ELF-1 (cell line): ENCODE data around the gene CHST11.

Experiments used
- DNase-seq: peaks from one replicate; pipeline ENCODE4 v3.0.0-alpha.2; 2016; ENCODE audit warnings: low read depth, low spot score

The CHST11 gene

DNA sequence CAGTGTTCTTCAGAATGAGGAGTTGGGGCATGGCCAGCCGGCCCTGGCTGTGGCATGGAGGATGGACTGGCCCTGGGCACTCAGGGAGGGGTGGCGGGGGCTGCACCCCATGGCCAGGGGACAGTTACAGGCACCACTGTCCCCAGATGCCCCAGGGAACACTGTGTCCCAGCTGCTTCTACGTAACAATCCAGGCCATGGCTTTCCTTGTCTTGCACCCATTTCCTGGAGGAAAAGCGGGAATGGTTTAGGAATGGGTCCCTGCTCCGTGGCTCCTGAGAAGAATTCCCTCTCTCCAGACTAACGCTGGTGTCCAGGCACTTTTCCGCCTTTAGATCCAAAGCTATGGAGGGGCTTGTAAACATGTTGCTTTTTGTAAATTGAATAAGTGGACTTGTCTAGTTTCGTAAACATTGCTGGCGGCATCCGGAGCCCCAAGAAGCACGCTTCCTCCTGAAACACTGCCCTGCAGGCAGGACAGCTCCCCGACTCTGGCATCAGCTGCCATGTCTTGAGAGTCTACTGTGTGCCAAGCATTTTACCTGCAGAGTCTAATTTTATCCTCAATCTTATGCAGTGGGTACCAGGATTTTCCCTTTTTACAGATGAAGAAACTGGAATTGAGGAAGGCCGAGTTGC lies 263.1 kb downstream of the CHST11 start:
- no peak for DNase-seq

DNA sequence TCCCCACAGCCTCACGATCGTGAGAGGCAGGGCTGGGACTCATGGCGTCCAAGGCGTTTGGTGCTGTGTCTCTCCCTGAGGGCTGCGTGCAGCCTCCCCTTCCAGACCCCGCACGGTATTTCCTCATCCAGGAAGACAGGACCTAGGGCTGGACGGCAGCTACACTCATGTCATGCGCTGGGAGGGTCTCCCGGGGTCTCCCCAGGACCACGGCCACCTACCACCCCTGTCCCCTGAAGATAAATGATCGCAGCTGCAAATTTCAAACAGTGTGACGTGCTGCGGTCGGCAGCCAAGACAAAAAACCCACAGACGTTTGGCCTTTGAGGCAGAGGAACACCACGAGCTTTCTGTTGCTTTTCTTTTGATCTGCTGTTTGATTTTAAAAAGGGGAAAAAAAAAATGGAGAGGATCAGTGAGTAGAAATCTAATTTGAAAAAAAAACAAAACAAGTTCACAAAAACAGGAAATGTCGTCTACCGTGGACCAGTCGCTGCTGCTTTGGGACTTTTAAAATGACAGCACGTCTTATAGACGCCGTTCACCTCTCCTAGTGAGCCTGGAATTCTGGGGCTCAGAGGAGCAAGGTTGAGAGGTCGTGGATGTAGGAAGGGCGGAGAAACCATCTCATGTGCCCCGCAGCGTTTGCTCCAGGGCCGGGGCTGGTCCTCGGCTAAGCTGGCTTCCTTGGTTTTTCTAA lies 263.7 kb downstream of the CHST11 start:
- DNase-seq, result no peak

DNA sequence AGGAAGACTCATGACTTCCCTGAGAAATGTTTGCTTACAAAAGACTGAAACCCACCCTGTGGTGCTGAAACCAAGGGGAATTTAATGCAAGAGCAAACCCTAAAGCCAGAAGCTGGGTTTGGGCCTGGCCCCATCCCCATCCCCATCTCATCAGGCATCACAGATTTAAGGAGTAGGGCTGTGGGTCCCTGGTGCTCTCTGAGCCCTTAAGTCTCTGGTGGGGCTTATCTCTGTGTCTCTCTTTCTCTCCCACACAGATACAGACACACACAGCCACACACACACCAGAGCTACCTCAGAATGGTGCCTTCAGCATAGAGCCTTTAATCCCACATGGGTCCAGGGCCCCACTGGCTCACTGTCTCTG lies 264.3 kb downstream of the CHST11 start:
- DNase-seq, result no peak

DNA sequence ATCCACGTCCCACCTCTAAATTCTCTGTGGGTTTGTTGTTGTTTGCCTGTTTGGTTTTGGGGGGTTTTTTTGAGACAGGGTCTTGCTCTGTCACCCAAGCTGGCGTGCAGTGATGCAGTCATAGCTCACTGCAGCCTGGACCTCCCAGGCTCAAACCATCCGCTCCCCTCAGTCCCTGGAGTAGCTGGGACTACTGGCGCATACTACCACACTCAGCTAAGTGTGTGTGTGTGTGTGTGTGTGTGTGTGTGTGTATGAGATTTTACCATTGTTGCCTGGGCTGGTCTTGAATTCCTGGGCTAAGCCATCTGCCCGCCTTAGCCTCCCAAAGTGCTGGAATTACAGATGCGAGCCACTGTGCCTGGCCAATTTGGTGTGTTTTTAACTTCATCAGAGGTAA lies 265.2 kb downstream of the CHST11 start:
- DNase-seq, result no peak

DNA sequence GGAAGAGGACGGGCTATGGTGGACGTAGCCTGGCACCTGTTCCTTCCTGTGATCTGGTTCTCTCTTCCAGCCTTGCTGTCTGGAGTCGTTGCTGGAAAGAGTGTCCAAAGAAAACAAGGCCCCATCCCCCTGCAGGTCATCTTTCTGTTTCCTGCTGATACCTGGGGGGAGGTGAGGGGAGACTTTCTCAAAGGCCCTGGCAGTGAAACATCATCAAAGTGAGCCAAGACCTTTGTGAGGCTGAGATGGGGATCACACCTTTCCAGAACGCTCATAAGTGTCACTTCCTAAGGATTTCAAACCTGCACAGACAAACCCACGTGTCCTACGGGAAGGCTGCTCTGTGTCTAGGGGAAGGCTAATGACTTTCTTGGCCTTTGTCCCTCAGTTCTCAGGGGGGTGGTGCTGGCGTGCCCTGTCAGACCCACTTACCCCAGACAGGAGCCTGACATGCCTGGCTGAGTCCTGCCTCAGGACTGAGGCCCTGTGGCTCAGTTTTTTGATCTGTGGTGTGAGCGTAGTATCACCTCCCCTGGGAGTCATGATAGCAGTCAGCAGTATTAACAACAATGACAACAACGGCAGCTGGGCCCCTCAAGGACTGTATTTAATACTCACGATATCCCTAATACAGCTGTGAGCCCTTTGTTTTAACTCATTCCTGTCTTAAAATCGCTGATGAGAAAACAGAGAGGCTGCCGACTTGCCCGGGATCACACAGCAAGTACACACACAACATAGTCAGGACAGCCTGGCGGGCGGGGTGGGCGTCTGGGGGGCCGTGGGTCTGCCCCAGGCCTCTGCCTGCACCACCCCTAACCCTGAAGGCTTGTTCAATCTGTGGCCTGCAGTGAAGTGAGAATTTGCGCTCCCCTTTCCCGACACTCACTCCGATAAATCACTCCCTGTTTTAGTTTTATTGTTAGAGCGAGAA lies 266.1 kb downstream of the CHST11 start:
- DNase-seq, result peak; percentile 45

DNA sequence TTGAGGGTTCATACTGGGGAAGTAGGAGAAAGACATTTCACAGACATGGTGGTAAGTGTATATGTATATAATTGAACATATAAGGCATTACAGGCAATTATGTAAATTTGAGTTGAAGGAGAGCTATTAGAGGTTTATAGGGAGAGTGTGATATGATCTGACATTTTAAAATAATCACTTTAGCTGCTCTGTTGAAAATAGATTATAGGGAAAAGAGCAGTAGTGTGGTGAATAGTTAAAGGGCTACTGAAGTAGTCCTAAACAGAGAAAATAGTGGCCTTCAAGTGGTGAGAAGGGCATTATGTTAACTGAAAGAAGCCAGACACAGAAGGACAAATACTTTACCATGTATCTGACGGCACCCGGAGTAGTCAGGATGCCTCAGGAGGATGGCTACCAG lies 267.1 kb downstream of the CHST11 start:
- DNase-seq, result no peak

DNA sequence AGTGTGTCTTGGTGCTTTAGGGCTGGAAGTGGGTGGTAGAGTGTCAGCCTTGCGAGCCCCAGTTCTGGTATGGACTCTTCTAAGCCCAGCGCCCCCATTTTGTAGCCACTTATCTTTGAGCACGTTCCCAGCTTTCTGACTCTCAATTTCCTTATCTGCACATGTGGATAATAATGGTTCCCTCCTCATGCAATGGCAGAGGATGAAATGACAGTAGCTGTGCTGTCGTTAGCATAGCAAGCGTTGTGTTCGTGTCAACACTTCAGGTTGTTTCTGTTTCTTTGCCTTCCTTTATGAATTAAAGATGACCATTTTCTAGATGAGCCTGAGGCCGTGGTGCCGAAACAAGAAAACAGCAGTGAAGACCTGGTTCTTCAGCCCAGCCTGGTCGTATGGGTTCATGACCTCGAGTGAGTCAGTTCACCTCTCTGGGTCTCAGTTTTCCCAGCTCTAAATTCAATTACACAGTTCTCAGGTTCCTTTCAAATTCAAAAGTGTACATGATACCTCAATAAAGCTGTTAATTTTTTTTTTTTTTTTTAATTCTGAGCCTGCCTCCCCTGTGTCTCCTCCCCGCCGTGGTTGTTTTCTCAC lies 268.3 kb downstream of the CHST11 start:
- no peak for DNase-seq

DNA sequence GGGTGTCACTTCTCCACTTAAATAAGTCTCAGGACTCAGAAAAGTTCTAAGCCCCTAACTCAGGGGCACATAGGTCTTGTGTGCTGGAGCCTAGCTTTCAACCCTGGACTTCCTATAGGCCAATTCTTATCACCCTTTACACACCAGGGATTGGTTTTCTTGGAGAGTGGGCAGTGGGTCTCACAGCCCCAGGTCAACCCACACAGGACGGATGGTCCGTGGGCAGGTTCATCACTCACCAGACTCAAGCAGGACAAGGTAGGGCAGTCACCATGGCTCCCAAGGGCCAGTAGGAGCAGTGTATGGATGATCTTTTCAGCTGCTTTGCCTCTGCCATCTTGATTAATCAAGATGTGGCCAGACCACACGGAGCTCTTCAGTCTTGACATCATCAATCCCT lies 268.9 kb downstream of the CHST11 start:
- DNase-seq, result no peak

DNA sequence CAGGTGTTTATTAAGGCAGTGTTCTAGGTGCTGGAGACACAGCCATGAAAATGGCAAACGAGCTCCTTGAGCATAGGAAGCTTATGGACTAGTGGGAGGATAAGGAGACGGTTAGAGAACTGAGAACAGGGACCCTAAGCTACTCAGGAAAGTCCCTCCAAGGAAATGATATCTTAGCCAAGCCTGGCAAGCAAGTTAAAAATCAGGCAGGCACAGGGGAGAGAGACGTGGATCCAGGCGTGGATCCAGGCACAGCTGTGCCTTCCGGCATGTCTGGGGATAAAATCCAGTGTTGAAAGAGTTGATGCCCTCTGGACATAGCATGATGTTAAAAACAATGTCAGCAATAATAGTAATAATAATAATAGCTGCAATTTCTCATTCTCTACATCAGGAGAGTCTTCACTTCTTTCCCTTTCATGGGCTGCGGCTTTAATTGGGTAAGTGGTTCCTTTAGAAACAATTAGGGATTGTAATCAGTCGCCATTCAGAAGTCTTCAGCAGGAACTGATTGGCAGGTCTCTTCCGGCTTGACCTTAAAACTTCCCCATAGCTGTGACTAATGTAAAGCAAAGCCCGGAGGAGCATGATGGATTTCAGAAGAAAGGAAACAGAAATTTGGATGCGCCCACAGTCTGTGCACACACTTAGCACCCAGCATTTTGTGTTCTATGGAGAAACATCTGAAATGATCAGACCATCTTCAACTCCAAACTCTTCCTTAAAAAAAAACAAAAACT lies 271.1 kb downstream of the CHST11 start:
- DNase-seq, result no peak

DNA sequence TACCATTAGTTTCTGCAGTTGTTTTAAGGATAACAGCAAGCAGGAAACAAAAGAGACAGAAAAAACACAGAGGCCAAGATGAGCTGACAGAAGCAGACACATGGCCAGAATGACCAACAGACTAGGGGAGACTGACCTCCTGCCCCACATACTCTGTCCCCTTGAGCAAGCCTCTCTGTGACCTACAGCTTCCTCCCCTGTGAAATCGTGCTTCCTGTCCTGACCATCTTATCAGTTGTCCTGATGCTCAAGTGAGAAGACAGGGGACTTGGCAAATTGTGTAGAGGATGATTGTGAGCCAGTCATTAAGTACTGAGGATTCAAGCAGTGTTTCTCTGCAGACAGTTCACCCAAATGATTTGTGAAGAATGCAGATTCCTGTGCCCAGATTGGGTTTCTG lies 272.3 kb downstream of the CHST11 start:
- DNase-seq, result no peak

DNA sequence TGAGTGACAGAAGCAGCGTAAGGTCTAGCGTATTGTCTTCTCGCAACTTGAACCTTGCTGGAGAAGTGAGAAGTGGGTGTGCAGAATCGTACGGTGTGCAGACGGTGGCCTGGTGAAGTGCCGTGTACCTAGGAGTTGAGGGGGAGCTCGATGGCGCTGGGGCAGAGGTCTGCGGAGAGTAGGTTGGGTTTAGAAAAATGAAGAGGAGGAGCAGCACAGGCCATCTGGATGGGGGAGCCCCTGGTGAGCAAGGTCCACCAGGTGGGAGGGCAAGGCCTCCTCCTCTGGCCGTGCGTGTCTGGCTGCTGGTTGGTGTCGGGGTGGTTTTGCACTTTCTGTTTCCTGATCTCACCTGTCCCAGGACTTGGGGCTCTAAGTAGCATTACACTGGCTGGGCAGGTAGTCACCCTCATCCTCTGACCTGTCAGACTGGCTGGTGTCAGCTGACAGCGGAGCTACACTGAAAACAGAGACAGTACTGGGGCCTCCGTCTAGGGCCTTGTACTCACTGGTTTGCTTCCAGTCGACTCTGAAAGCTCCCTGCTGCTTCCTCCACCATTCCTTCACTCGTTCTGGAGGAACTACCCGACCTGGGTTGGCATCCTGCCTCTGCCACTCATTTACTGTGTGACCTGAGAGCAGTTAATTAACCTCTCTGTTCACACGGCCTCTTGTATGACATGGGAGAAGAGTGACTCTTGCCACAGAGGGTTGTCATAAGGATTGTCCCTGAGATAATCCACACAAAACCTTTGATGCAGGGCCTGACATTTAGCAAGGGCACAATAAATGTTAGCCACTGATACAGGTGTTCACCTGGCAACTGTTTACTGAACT lies 273.1 kb downstream of the CHST11 start:
- no peak for DNase-seq

DNA sequence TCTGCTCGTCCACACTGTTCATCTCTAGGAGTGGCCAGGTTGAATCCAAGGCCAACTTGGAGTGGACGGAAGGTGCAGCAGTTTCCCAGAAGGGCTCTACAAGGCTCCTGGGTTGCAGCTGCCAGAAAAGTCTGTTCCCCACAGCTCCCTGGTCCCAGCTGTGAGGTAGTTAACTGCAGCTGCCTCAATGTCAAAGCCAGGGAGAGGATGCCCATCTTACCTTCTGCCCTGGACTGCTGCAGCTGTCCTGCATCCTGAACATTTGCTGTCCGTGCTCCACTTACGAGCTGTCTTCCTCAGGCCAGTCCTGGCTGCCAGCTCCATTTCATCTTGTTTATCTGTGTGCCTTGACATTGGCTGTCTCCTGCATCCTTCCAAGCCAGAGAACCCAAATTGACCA lies 274.0 kb downstream of the CHST11 start:
- DNase-seq, result no peak

DNA sequence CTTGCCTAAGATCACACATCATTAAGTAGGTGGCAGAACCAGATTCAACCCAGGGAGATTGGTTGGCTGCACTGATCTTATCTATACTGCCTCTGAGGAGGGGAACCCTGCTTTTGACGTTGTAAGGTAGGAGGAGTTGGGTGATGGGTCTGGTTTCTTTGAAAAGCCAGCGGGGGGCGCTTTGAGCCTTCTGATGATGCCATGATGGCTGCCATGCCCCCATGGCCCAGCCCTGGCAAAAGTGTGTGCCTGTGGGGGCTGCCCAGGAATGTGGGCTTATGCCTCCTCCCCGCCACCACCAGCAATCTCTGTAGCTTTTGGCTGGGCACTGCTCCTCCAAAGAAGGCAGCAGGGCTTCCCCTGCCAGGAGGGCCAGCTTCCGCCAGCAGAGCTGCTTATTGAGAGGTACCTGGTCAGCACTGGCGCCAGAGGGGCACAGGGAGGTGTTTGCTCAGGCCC lies 277.0 kb downstream of the CHST11 start:
- DNase-seq, result peak; percentile 56

DNA sequence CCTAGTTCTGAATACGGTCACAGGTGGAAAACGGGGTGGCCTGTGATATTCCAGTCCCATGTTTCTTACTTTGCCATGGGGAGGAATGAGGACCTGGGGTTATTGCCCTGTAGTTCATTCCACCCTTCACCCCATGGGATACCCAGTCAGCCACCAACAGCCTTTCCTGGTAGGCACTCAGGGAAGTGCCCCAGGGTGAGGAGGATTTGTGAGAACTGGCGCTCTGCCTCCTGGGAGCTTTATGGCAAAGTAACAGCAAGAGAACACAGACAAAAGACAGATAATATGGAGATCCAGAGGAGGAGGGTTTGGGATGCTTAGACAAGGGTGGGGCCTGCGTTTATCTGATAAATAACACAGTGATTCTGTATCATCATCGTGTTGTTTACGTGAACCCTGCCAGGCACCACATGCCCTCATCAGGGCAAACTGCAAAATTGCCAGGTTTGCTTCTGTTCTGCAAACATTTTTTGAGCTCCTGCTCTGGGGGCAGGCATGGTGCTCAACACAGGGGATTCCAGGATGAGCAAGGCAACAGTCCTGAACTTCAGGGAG lies 277.9 kb downstream of the CHST11 start:
- DNase-seq, result no peak

DNA sequence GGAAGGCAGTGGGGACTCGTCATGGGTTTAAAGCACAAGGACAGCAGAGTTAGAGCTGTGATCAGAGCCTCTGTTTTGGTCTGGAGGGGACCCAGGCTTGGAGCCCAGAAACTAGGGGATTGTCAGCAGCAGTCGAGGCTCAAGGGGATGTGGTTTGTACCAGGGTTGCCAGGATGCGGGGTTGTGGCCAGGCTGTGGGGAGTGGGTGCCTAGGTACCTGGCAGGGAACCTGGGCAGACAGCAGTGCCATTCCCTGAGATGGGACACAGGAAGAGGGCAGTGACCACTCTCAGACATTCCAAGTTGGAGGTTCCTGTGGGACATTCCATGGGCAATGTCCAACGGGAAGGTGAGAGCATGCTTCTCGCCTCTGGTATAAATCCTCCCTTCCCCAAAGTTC lies 279.1 kb downstream of the CHST11 start:
- no peak for DNase-seq

DNA sequence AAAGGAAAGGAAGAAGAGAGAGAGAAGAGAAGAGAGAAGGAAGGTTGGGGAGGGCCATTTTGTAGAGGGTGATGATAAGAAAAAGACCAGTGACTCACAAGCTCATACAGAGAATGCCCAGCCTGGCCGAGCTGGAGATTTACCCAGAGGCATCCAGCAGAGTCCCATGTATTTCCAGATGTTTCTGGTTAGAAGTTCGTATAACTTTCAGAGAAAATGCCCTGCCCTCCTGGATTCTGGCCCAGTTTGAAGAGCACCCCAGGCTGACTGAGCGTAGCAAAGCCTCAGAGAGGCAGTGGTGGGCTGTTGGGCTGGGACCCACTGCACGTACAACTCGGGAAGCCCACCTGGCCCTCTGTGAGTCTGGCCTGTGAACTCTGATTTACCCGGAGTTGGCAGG lies 279.6 kb downstream of the CHST11 start:
- no peak for DNase-seq

DNA sequence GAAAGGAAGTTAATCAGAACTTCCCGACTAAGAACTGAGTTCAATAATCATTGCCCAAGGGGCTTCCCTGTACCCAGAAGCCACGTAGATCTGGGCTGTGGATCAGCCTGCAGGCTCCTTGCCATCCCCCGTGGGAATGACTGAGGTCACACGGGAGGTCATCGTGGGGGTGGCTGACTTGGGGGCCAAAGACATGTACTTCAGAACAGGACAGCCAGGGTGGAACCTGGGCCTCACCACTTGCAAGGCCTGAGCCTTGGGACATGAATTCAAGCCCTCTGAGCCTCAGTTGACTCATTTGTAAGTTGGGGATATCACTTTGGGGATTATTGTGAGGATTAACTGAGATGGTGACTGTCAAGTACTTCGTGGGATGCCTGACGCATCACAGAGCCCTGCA lies 280.4 kb downstream of the CHST11 start:
- DNase-seq, result no peak

DNA sequence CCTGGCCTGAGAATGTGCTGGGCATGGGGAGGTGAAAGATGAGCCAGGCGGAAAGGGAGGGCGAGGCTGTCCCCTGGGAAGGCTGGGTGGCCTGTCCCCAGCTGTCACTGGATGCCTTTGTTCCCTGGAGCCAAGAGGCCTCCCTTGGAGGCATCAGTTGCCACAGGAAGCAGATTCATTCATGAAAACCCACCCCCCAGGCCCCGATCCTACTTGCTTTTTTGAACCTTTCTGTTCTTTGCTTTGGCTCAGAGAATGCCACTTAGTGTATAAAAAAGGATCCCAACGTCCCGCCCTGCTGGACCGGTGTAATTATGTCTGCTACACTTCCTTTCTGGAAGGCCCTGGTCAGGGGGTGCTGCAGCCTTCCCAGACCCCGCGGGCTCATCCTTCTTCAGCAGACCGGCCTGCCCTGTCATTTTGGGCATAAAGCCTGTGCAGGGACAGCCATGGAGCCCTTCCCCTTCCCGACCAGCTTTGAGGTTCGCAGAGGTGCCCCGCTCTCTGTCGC lies 281.1 kb downstream of the CHST11 start:
- peak; percentile 39 for DNase-seq

DNA sequence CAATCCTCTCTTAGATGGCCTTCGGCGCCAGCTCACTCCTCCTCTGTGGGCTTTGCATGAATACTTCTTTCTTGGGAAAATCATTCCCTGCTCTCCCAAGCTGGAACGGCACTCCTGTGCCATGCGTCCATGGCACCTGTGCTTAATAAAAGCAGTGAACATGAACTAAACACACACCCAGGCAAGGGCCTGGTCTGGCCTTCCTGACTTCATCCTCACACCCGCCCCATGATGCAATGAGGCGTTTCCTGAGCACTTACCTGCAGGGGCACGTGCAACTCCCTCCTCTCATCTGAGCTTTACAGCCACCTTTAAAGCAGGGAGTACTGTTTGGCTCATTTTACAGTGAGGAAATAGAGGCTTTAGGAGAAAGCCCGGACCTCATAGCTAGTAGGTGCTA lies 281.6 kb downstream of the CHST11 start:
- no peak for DNase-seq
